ENCODE measurements around the gene LARP4.

- TF ChIP-seq CTCF (IDR thresholded peaks at IDR 0.05) (no peak), POLR2A (IDR thresholded peaks at IDR 0.05) (no peak)
Observed at GRCh38 chr12:50351120-50352043, 49.3 kb upstream of the LARP4 start.

Measured in lower leg skin (tissue), 3 donors.